H1 (cell line): ENCODE results near the gene SND1. TPM values are rescaled to one million over a fixed set of nuclear protein-coding genes. Genes with fewer than 3 reads are reported as not detected.
A peak's percentile ranks its signal among the peaks of the same experiment; 100 is the strongest.

Source experiments
- CTCF ChIA-PET: fragments of 300-600 bp; sonication (Branson Sonifier 250); formaldehyde crosslinking; loops from one replicate; lab custom pipeline; 2021; ENCODE audit not compliant: partially characterized antibody; lab: Charles Lee
- POLR2A ChIA-PET: fragments of 300-600 bp; sonication (Branson Sonifier 250); formaldehyde crosslinking; loops from one replicate; lab custom pipeline; 2021; ENCODE audit warnings: inconsistent platforms; ENCODE audit not compliant: partially characterized antibody; lab: Charles Lee
- DNase-seq, 2 experiments: peaks; one replicate each; pipeline versions ENCODE4 v3.0.0 to v3.0.0-alpha.2; 2010 to 2022; ENCODE audit warnings: low spot score in 2 of 2, low read depth in 1 of 2, mixed read lengths in 1 of 2
- FAIRE-seq: peaks from 2 replicates; lab custom pipeline; 2011; peaks lifted over from hg19 to GRCh38; lab: Jason Lieb, UNC
- H2AFZ ChIP-seq: 2 replicates; pipeline ENCODE4 v1.8.1; 2012; ENCODE audit warnings: low read length, inconsistent platforms
- H2AK5ac ChIP-seq: 2 replicates; pipeline ENCODE4 v1.6.1; 2013; ENCODE audit warnings: low read depth, low read length
- H2BK120ac ChIP-seq: replicated peaks from 2 replicates; pipeline ENCODE3; 2013; ENCODE audit warnings: low read depth, low read length, inconsistent platforms
- H2BK12ac ChIP-seq: 2 replicates; pipeline ENCODE4 v1.6.1; 2013; ENCODE audit warnings: low read depth, low read length
- H2BK15ac ChIP-seq: 2 replicates; pipeline ENCODE4 v1.6.1; 2013; ENCODE audit warnings: low read length
- H2BK20ac ChIP-seq: 2 replicates; pipeline ENCODE4 v1.6.1; 2013; ENCODE audit warnings: low read length
- H2BK5ac ChIP-seq: 2 replicates; pipeline ENCODE4 v1.6.1; 2013; ENCODE audit warnings: low read depth, low read length
- H3K14ac ChIP-seq: 2 replicates; pipeline ENCODE4 v1.6.1; 2013; ENCODE audit warnings: inconsistent platforms; ENCODE audit not compliant: insufficient read length
- H3K18ac ChIP-seq: 2 replicates; pipeline ENCODE4 v1.6.1; 2013; ENCODE audit warnings: low read length; ENCODE audit errors: extremely low read depth
- H3K23ac ChIP-seq: 2 replicates; pipeline ENCODE4 v1.6.1; 2013; ENCODE audit warnings: inconsistent platforms; ENCODE audit not compliant: insufficient read length
- H3K23me2 ChIP-seq: 2 replicates; pipeline ENCODE4 v1.6.1; 2013; ENCODE audit warnings: low read depth, low read length
- H3K27ac ChIP-seq: 2 replicates; pipeline ENCODE4 v1.6.1; 2011; ENCODE audit warnings: low read depth, low read length, inconsistent platforms
- H3K27me3 ChIP-seq, 4 experiments: replicated peaks in 1 of 4; 1 replicate in 1 of 4; 2 replicates in 3 of 4; pipeline versions ENCODE4 v1.6.1 to v1.8.1; 2011 to 2013; ENCODE audit warnings: low read length in 3 of 4, mild to moderate bottlenecking in 3 of 4, inconsistent platforms in 2 of 4, mixed read lengths in 2 of 4, moderate library complexity in 1 of 4; ENCODE audit not compliant: control insufficient read depth in 3 of 4, insufficient read depth in 3 of 4; ENCODE audit errors: extremely low read depth in 1 of 4
- H3K36me3 ChIP-seq, 4 experiments: 2 replicates each; pipeline versions ENCODE4 v1.6.1 to v1.8.1; 2011 to 2013; ENCODE audit warnings: mild to moderate bottlenecking in 4 of 4, low read length in 3 of 4, moderate library complexity in 2 of 4, control low read depth in 1 of 4, inconsistent platforms in 1 of 4; ENCODE audit not compliant: insufficient read depth in 4 of 4, control insufficient read depth in 2 of 4
- H3K4ac ChIP-seq: replicated peaks from 2 replicates; pipeline ENCODE3; 2013; ENCODE audit warnings: low read length, low read depth, mixed read lengths, inconsistent platforms; ENCODE audit not compliant: insufficient read length
- H3K4me1 ChIP-seq, 4 experiments: replicated peaks in 1 of 4; 1 replicate in 1 of 4; 2 replicates in 3 of 4; pipeline versions ENCODE4 v1.6.1 to v1.8.1; 2011 to 2013; ENCODE audit warnings: low read length in 3 of 4, inconsistent platforms in 2 of 4, mixed read lengths in 1 of 4; ENCODE audit not compliant: insufficient read depth in 4 of 4, control insufficient read depth in 3 of 4
- H3K4me2 ChIP-seq, 2 experiments: 2 replicates each; pipeline versions ENCODE4 v1.6.1 to v1.8.1; 2011 to 2013; ENCODE audit warnings: low read depth in 2 of 2, low read length in 2 of 2, control low read depth in 1 of 2, inconsistent platforms in 1 of 2, mild to moderate bottlenecking in 1 of 2; ENCODE audit not compliant: insufficient read depth in 1 of 2
- H3K4me3 ChIP-seq, 4 experiments: fragments of 200-600, 300-600 bp in 1 of 4; sonication (generic), shearing (Covaris generic), sonication (Bioruptor Twin) in 1 of 4; 2 replicates each; pipeline versions ENCODE4 v1.5.1 to v1.8.1; 2011 to 2016; ENCODE audit warnings: low read length in 4 of 4, low read depth in 3 of 4, control low read depth in 2 of 4, inconsistent platforms in 2 of 4, mild to moderate bottlenecking in 2 of 4, mixed read lengths in 1 of 4, moderate library complexity in 1 of 4; ENCODE audit not compliant: insufficient read depth in 2 of 4; ENCODE audit errors: extremely low read depth in 1 of 4
- H3K56ac ChIP-seq: replicated peaks from 2 replicates; pipeline ENCODE3; 2013; ENCODE audit warnings: low read depth, mild to moderate bottlenecking, mixed read lengths, low read length, inconsistent platforms; ENCODE audit not compliant: insufficient read length
- H3K79me1 ChIP-seq: 2 replicates; pipeline ENCODE4 v1.6.1; 2013; ENCODE audit warnings: low read depth, low read length, control low read depth
- H3K79me2 ChIP-seq, 2 experiments: 2 replicates each; pipeline versions ENCODE4 v1.6.1 to v1.8.1; 2012 to 2013; ENCODE audit warnings: low read length in 2 of 2, mild to moderate bottlenecking in 2 of 2, inconsistent platforms in 1 of 2; ENCODE audit not compliant: insufficient read depth in 2 of 2, control insufficient read depth in 1 of 2
- H3K9ac ChIP-seq, 4 experiments: replicated peaks in 1 of 4; 1 replicate in 1 of 4; 2 replicates in 3 of 4; pipeline versions ENCODE4 v1.6.1 to v1.8.1; 2011 to 2013; ENCODE audit warnings: low read depth in 3 of 4, low read length in 3 of 4, control low read depth in 2 of 4, mild to moderate bottlenecking in 2 of 4, moderate library complexity in 2 of 4, inconsistent platforms in 1 of 4; ENCODE audit errors: extremely low read depth in 1 of 4
- H3K9me3 ChIP-seq, 2 experiments: 2 replicates each; pipeline versions ENCODE4 v1.6.1 to v1.8.1; 2012 to 2013; ENCODE audit warnings: mild to moderate bottlenecking in 2 of 2, moderate library complexity in 2 of 2, control low read depth in 1 of 2, inconsistent platforms in 1 of 2, low read depth in 1 of 2, low read length in 1 of 2, mixed read lengths in 1 of 2; ENCODE audit not compliant: insufficient read depth in 2 of 2
- H4K20me1 ChIP-seq, 2 experiments: replicated peaks in 1 of 2; 2 replicates each; pipeline versions ENCODE3 to v1.8.1; 2011 to 2013; ENCODE audit warnings: inconsistent platforms in 2 of 2, low read length in 2 of 2, mild to moderate bottlenecking in 1 of 2; ENCODE audit not compliant: insufficient read depth in 2 of 2, control insufficient read depth in 1 of 2
- H4K5ac ChIP-seq: 2 replicates; pipeline ENCODE4 v1.6.1; 2013; ENCODE audit warnings: low read length, low read depth, mixed read lengths, inconsistent platforms; ENCODE audit not compliant: insufficient read length
- H4K8ac ChIP-seq: 2 replicates; pipeline ENCODE4 v1.8.0; 2013; ENCODE audit warnings: mild to moderate bottlenecking, moderate library complexity, low read length, inconsistent platforms; ENCODE audit not compliant: insufficient read depth; ENCODE audit errors: extremely low read depth
- H4K91ac ChIP-seq: replicated peaks from 2 replicates; pipeline ENCODE3; 2013; ENCODE audit warnings: low read length, mixed read lengths, inconsistent platforms; ENCODE audit not compliant: insufficient read length
- CBX8 ChIP-seq: fragments of 300-800, 300-1000 bp; sonication (generic); IDR thresholded peaks from 2 replicates; pipeline ENCODE4 v1.7.1; 2016; ENCODE audit warnings: low read depth, low read length, borderline replicate concordance
- GABPA ChIP-seq: IDR thresholded peaks from 2 replicates; pipeline ENCODE4 v1.6.1; 2011; ENCODE audit warnings: mild to moderate bottlenecking, low read length, moderate library complexity, borderline replicate concordance; ENCODE audit not compliant: insufficient read depth
- RXRA ChIP-seq: IDR thresholded peaks from 2 replicates; pipeline ENCODE4 v1.6.1; 2011; ENCODE audit warnings: low read depth, mild to moderate bottlenecking, low read length, moderate library complexity; ENCODE audit not compliant: insufficient read depth
- WGBS, 2 experiments: shearing (Covaris generic) in 1 of 2; methylation state at CpG; one replicate each; pipeline versions ENCODE4 v1.1.6 to v1.1.7; 2013 to 2015; ENCODE audit warnings: low lambda C conversion rate in 2 of 2, mixed read lengths in 2 of 2, inconsistent platforms in 1 of 2, low coverage in 1 of 2, missing lambda C conversion rate in 1 of 2; ENCODE audit not compliant: insufficient replicate concordance in 2 of 2, insufficient coverage in 1 of 2, insufficient read length in 1 of 2; ENCODE audit errors: extremely low coverage in 1 of 2, missing lambda C conversion rate in 1 of 2; 5-methylcytosine and 5-hydroxymethylcytosine counted together
- polyA plus RNA-seq, 7 experiments: library from polyadenylated mRNA; depleted of rRNA in 3 of 7; stranded (reverse) in 5 of 7; unstranded in 2 of 7; fragments of >200 nt in 5 of 7; fragments of 200-250 nt in 2 of 7; gene quantifications; 1 replicate in 5 of 7; 2 replicates in 1 of 7; 4 replicates in 1 of 7; pipeline versions ENCODE4 v1.2.1 to v1.2.3, GENCODE V29; 2011 to 2013; ENCODE audit warnings: missing spikeins in 2 of 7, mixed read lengths in 2 of 7
- total RNA-seq: library from RNA; stranded (reverse); fragmentation: NEBNext Ultra II Directional; extraction: Animal tissue kit (Norgen Biotek cat#: 25700); gene quantifications from 2 replicates; pipeline ENCODE4 v1.2.1, GENCODE V29; 2021

The SND1 gene
- total and polyA plus RNA-seq, 2 of the 8 experiments (the other 6 are each of a cell fraction or from before 2014, with no cell fraction given): 122 to 290 TPM

DNA sequence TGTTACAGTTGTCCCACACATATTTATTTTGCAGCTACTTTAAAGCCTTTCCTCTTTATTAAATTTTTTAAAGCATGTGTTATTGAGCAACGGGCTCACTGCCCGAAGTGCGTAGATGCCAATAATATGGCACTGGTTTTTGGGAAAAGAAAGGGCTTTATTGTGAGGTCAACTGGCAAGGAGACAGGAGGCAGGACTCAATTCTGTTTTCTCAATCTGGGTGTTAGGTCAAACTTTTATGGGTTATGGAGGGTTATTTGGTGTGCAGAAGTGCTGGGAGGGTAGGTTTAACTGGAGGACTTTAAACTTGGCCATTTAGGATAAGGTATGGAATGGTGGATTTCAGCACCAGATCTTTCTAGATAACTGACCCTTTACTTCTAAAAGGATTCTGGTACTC, 195.6 kb downstream of the SND1 start:
- no peak overlapping the region for H2BK120ac ChIP-seq
- H3K4me1 ChIP-seq: peaks cover 0 to 8% (median 4%) of the 10 kb centered on the region in 4 experiments; a peak in 6 of 7 replicates
- no peak overlapping the region for H3K4me3 ChIP-seq
- H3K27me3 ChIP-seq: no peaks in the 10 kb centered on the region
- H3K36me3 ChIP-seq: peaks cover 0 to 14% (median 0%) of the 10 kb centered on the region in 4 experiments; a peak in 2 of 8 replicates
- H3K9me3 ChIP-seq: no peaks in the 10 kb centered on the region
- H3K4me2 ChIP-seq: peak overlapping the region in 1 of 2 experiments; percentile 31; a peak in 1 of 4 replicates
- no peak overlapping the region for H3K18ac ChIP-seq
- no peak overlapping the region for H4K5ac ChIP-seq
- no peak overlapping the region for H3K4ac ChIP-seq
- no peaks in the 10 kb centered on the region; the same call in 1 of the 2 replicates for H3K79me1 ChIP-seq
- no peak overlapping the region for H3K14ac ChIP-seq
- H3K27ac ChIP-seq: no peak overlapping the region
- H4K91ac ChIP-seq: no peak overlapping the region
- no peak overlapping the region for H2AFZ ChIP-seq
- H4K8ac ChIP-seq: no peak overlapping the region
- FAIRE-seq: no peak
- no peak overlapping the region for H2BK15ac ChIP-seq
- 0 out of 4 replicates have a peak, but pooled peaks cover 0 to 2% of the 10 kb centered on the region in 2 experiments for H3K79me2 ChIP-seq
- no peak overlapping the region for H2BK12ac ChIP-seq
- no peak overlapping the region for H3K56ac ChIP-seq
- no peaks in the 10 kb centered on the region for H3K23me2 ChIP-seq
- 92% methylated on average over 3 of the region's 3 CpGs; no CpG with 5 or more reads in 1 of the 2 experiments for WGBS, 2 experiments
- peaks cover 0 to 5% of the 10 kb centered on the region in 2 experiments for H4K20me1 ChIP-seq
- H2AK5ac ChIP-seq: no peak overlapping the region
- H3K23ac ChIP-seq: no peak overlapping the region
- no peak overlapping the region for H2BK20ac ChIP-seq
- no peak overlapping the region for H3K9ac ChIP-seq
- no peak overlapping the region; the same call in 1 of the 2 replicates for H2BK5ac ChIP-seq
- DNase-seq: no peak
- POLR2A ChIA-PET: no interaction called here
- CTCF ChIA-PET: no interaction called here
- TF ChIP-seq GABPA: no peak
- TF ChIP-seq RXRA: no peak
- TF ChIP-seq CBX8: no peak
